ENCODE data around the gene TRAPPC10.

The TRAPPC10 gene

DNA sequence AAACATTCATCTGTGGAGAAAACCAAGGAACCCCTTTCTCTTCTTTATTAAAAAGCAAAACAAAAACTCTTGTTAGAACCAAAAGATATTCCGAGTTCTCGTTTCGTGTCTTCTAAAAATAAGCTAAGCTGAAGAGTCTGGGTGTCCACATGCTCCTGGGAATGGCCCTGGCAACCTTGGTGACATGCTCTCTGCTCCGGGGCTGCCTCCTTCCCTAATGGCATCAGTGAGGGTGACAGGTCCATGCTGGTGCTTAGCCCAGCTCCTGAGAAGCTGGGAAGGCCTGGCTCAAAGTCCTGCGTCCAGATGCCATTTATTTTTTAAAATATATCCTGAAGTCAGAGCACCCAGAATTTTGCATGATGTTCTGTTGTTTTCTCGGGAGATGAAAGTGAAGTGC lies 24.6 kb upstream of the TRAPPC10 start:
- no peak for TF ChIP-seq ZBTB7A (IDR thresholded peaks at IDR 0.05; ENCODE audit: low read depth)
- no peak for TF ChIP-seq TEAD4 (IDR thresholded peaks at IDR 0.05)
- TF ChIP-seq TCF12 (IDR thresholded peaks at IDR 0.05; ENCODE audit: low read depth): no peak
- no peak for TF ChIP-seq EP300 (IDR thresholded peaks at IDR 0.05; ENCODE audit: borderline replicate concordance)
- TF ChIP-seq, protein P1, sequence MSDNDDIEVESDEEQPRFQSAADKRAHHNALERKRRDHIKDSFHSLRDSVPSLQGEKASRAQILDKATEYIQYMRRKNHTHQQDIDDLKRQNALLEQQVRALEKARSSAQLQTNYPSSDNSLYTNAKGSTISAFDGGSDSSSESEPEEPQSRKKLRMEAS (IDR thresholded peaks at IDR 0.05): no peak
- TF ChIP-seq FOXM1 (IDR thresholded peaks at IDR 0.05; ENCODE audit: borderline replicate concordance, low read depth): no peak
- no peak for TF ChIP-seq CREB1 (IDR thresholded peaks at IDR 0.05; ENCODE audit: low read depth)
- TF ChIP-seq RAD21 (IDR thresholded peaks at IDR 0.05; ENCODE audit: low read depth): no peak
- TF ChIP-seq TAF1 (IDR thresholded peaks at IDR 0.05; ENCODE audit: low read depth): no peak
- no peak for TF ChIP-seq NFIC (IDR thresholded peaks at IDR 0.05)
- TF ChIP-seq, protein P2, sequence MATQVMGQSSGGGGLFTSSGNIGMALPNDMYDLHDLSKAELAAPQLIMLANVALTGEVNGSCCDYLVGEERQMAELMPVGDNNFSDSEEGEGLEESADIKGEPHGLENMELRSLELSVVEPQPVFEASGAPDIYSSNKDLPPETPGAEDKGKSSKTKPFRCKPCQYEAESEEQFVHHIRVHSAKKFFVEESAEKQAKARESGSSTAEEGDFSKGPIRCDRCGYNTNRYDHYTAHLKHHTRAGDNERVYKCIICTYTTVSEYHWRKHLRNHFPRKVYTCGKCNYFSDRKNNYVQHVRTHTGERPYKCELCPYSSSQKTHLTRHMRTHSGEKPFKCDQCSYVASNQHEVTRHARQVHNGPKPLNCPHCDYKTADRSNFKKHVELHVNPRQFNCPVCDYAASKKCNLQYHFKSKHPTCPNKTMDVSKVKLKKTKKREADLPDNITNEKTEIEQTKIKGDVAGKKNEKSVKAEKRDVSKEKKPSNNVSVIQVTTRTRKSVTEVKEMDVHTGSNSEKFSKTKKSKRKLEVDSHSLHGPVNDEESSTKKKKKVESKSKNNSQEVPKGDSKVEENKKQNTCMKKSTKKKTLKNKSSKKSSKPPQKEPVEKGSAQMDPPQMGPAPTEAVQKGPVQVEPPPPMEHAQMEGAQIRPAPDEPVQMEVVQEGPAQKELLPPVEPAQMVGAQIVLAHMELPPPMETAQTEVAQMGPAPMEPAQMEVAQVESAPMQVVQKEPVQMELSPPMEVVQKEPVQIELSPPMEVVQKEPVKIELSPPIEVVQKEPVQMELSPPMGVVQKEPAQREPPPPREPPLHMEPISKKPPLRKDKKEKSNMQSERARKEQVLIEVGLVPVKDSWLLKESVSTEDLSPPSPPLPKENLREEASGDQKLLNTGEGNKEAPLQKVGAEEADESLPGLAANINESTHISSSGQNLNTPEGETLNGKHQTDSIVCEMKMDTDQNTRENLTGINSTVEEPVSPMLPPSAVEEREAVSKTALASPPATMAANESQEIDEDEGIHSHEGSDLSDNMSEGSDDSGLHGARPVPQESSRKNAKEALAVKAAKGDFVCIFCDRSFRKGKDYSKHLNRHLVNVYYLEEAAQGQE (IDR thresholded peaks at IDR 0.05; ENCODE audit: low read depth): no peak
- no peak for TF ChIP-seq EGR1 (IDR thresholded peaks at IDR 0.05)
- no peak for TF ChIP-seq YY1 (IDR thresholded peaks at IDR 0.05; ENCODE audit: low read depth)
- TF ChIP-seq CEBPB (IDR thresholded peaks at IDR 0.05): no peak
- TF ChIP-seq USF1 (IDR thresholded peaks at IDR 0.05): no peak

DNA sequence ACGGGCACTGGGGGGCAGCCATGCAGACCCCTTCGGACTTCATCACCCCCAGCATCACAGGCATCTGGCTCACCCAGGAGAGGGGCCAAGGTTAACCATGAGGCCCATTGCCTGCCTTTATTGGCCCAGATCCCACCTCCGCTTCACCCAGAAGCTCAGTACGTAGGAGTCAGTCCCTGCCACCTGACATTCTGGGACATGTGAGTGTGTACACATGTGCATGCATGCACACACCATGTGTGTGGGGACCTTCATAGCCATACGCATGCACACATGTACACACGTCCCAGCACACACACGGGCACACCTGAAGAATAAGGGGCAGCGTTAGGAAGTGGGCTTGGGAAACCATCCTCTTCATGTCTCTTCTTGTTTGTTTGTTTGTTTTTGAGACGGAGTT lies 24.1 kb upstream of the TRAPPC10 start:
- TF ChIP-seq TCF12 (IDR thresholded peaks at IDR 0.05; ENCODE audit: low read depth): no peak
- TF ChIP-seq TEAD4 (IDR thresholded peaks at IDR 0.05): no peak
- no peak for TF ChIP-seq EP300 (IDR thresholded peaks at IDR 0.05; ENCODE audit: borderline replicate concordance)
- TF ChIP-seq CREB1 (IDR thresholded peaks at IDR 0.05; ENCODE audit: low read depth): no peak

DNA sequence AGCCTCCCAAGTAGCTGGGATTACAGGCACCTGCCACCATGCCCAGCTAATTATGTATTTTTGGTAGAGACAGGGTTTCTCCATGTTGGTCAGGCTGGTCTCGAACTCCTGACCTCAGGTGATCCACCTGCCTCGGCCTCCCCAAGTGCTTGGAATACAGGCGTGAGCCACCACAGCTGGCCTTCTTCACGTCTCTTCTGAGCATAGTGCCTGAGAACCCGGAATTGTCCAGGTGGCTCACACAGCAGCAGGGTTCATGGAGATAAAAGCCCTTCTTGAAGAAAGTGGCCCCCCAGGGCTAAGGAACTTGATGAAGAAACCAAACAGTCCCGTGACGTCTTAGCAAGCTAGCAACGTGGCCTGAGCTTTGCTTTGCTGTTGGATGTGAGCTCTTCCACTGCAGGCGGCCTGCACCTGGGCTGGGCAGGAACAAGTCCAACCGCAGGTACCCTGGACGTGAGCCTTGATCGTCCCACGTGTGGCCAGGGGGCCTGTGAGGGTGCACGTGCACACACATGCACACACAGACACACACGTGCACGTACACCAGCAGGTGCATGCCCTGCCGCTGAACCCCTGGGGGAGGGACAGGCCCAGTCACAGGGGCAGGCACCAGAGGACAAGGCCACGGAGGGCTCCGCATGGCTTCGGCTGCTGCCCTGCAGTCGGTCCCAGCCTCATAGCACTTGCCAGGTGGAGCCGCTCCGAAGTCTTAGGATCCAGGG lies 23.4 kb upstream of the TRAPPC10 start:
- TF ChIP-seq TCF12 (IDR thresholded peaks at IDR 0.05; ENCODE audit: low read depth): no peak
- no peak for TF ChIP-seq FOXM1 (IDR thresholded peaks at IDR 0.05; ENCODE audit: borderline replicate concordance, low read depth)
- TF ChIP-seq NFIC (IDR thresholded peaks at IDR 0.05): no peak
- no peak for TF ChIP-seq RAD21 (IDR thresholded peaks at IDR 0.05; ENCODE audit: low read depth)
- TF ChIP-seq, protein P1 (IDR thresholded peaks at IDR 0.05): no peak
- no peak for TF ChIP-seq USF1 (IDR thresholded peaks at IDR 0.05)
- TF ChIP-seq, protein P2 (IDR thresholded peaks at IDR 0.05; ENCODE audit: low read depth): no peak
- TF ChIP-seq TAF1 (IDR thresholded peaks at IDR 0.05; ENCODE audit: low read depth): no peak
- no peak for TF ChIP-seq TEAD4 (IDR thresholded peaks at IDR 0.05)
- TF ChIP-seq EGR1 (IDR thresholded peaks at IDR 0.05): no peak
- TF ChIP-seq ZBTB7A (IDR thresholded peaks at IDR 0.05; ENCODE audit: low read depth): no peak
- TF ChIP-seq EP300 (IDR thresholded peaks at IDR 0.05; ENCODE audit: borderline replicate concordance): no peak
- no peak for TF ChIP-seq CEBPB (IDR thresholded peaks at IDR 0.05)
- no peak for TF ChIP-seq CREB1 (IDR thresholded peaks at IDR 0.05; ENCODE audit: low read depth)
- no peak for TF ChIP-seq YY1 (IDR thresholded peaks at IDR 0.05; ENCODE audit: low read depth)

DNA sequence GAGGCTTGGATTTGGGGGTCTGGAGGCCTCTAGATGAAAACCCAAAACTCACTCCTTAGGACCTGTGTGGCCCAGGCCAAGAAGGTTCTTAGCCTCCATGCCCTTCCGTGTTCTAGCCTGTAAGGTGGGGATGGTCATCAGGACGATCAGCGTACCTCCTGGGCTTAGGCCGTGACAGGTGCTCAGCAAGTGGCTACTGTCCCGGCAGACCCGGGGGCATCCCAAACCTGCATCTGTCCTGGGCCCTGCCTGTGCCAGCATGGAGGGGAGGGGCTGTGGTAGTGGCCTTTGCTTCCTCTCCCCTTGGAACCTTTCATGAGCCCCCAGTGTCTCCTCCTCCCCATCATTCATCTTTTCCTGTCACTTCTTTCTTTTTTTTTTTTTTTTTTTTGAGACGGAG lies 22.7 kb upstream of the TRAPPC10 start:
- no peak for TF ChIP-seq YY1 (IDR thresholded peaks at IDR 0.05; ENCODE audit: low read depth)
- TF ChIP-seq CREB1 (IDR thresholded peaks at IDR 0.05; ENCODE audit: low read depth): no peak
- no peak for TF ChIP-seq TCF12 (IDR thresholded peaks at IDR 0.05; ENCODE audit: low read depth)
- no peak for TF ChIP-seq TAF1 (IDR thresholded peaks at IDR 0.05; ENCODE audit: low read depth)
- TF ChIP-seq USF1 (IDR thresholded peaks at IDR 0.05): no peak
- no peak for TF ChIP-seq CEBPB (IDR thresholded peaks at IDR 0.05)
- TF ChIP-seq FOXM1 (IDR thresholded peaks at IDR 0.05; ENCODE audit: borderline replicate concordance, low read depth): no peak
- TF ChIP-seq RAD21 (IDR thresholded peaks at IDR 0.05; ENCODE audit: low read depth): no peak
- TF ChIP-seq, protein P2 (IDR thresholded peaks at IDR 0.05; ENCODE audit: low read depth): no peak
- no peak for TF ChIP-seq EGR1 (IDR thresholded peaks at IDR 0.05)
- TF ChIP-seq, protein P1 (IDR thresholded peaks at IDR 0.05): no peak
- TF ChIP-seq NFIC (IDR thresholded peaks at IDR 0.05): no peak
- TF ChIP-seq TEAD4 (IDR thresholded peaks at IDR 0.05): no peak
- TF ChIP-seq EP300 (IDR thresholded peaks at IDR 0.05; ENCODE audit: borderline replicate concordance): no peak
- TF ChIP-seq ZBTB7A (IDR thresholded peaks at IDR 0.05; ENCODE audit: low read depth): no peak

Data from Ishikawa (cell line).